Gastrocnemius medialis (tissue), 4 donors: Measurements from ENCODE around the gene EXOC5.

Experiments
- CTCF ChIP-seq, 5 experiments: fragments of 450-650 bp in 3 of 5; fragments of 200-600 bp in 2 of 5; sonication (generic) in 2 of 5; IDR thresholded peaks in 4 of 5; conservative IDR thresholded peaks in 1 of 5; 1 replicate in 4 of 5; 2 replicates in 1 of 5; pipeline ENCODE4 v1.5.1; 2016 to 2019; ENCODE audit warnings: antibody characterized with exemption in 5 of 5, mild to moderate bottlenecking in 3 of 5, moderate library complexity in 3 of 5
- POLR2A ChIP-seq, 2 donors: fragments of 450-650 bp; IDR thresholded peaks; one replicate each; pipeline ENCODE4 v1.6.1; 2017; ENCODE audit warnings: antibody characterized with exemption in 2 of 2, mild to moderate bottlenecking in 2 of 2, moderate library complexity in 2 of 2

- no peak for TF ChIP-seq CTCF (IDR thresholded peaks at IDR 0.05 in 4 of 5, conservative IDR thresholded peaks at IDR 0.05 in 1 of 5)
- no peak for TF ChIP-seq POLR2A (IDR thresholded peaks at IDR 0.05)
These were observed 22.8 kb downstream of the EXOC5 start for GRCh38 chr14:57245941-57246340.
